ENCODE data around the gene STARD3. TPM values are rescaled to one million over a fixed set of nuclear protein-coding genes. Genes with fewer than 3 reads are reported as not detected.
"Not testable (repeated sequence)": the region's sequence is repeated elsewhere in the genome, so short reads cannot be mapped to it uniquely, and the experiment has no call there.

STARD3 gene
- total RNA-seq, 2 donors from 2014 or later, result 62.7 to 80.6 TPM

- DNase-seq (ENCODE audit: low spot score in 2 of 2) (no peak), ATAC-seq (no peak)
- no peaks in the 10 kb centered on the region for H3K36me3 Mint-ChIP-seq
- H3K9me3 Mint-ChIP-seq, result no peaks in the 10 kb centered on the region
- no peak overlapping the region for H3K27ac Mint-ChIP-seq
Observed at GRCh38 chr17:39701784-39702422, 65.0 kb downstream of the STARD3 start.

- DNase-seq (ENCODE audit: low spot score in 2 of 2), result no peak
- H3K9me3 Mint-ChIP-seq, result no peaks in the 10 kb centered on the region
- peak in 1 of 2 donors; percentile 43 for ATAC-seq
- no peaks in the 10 kb centered on the region for H3K36me3 Mint-ChIP-seq
- H3K27ac Mint-ChIP-seq, result peak overlapping the region in 1 of 2 donors; percentile 16
Observed at GRCh38 chr17:39702901-39703893, 66.3 kb downstream of the STARD3 start.

- H3K36me3 Mint-ChIP-seq, result no peaks in the 10 kb centered on the region
- DNase-seq (ENCODE audit: low spot score in 2 of 2), result no peak
- H3K9me3 Mint-ChIP-seq, result no peaks in the 10 kb centered on the region
- ATAC-seq, result no peak
- H3K27ac Mint-ChIP-seq, result peak overlapping the region in 1 of 2 donors; percentile 16
Observed at GRCh38 chr17:39703913-39704312, 67.0 kb downstream of the STARD3 start.

GRCh38 chr17:39704821-39705551 lies 68.0 kb downstream of the STARD3 start:
- no peak for DNase-seq (ENCODE audit: low spot score in 2 of 2)
- Mint-ChIP-seq H3K36me3 (no peaks in the 10 kb centered on the region), H3K27ac (no peak overlapping the region), H3K9me3 (no peaks in the 10 kb centered on the region)
- ATAC-seq, result no peak

GRCh38 chr17:39705786-39706348 lies 68.9 kb downstream of the STARD3 start:
- Mint-ChIP-seq H3K27ac (no peak overlapping the region), H3K9me3 (no peaks in the 10 kb centered on the region)
- ATAC-seq, result no peak

GRCh38 chr17:39706383-39706782 lies 69.4 kb downstream of the STARD3 start:
- Mint-ChIP-seq H3K27ac (no peak overlapping the region), H3K9me3 (no peaks in the 10 kb centered on the region), H3K36me3 (no peaks in the 10 kb centered on the region)
- ATAC-seq (no peak), DNase-seq (ENCODE audit: low spot score in 2 of 2) (no peak)

More at GRCh38 chr17:39705786-39706348, 68.9 kb downstream of the STARD3 start:
- DNase-seq (ENCODE audit: low spot score in 2 of 2), result no peak
- H3K36me3 Mint-ChIP-seq, result no peaks in the 10 kb centered on the region

GRCh38 chr17:39706921-39707337 lies 70.0 kb downstream of the STARD3 start:
- Mint-ChIP-seq H3K9me3 (no peaks in the 10 kb centered on the region), H3K27ac (peak overlapping the region in 1 of 2 donors; percentile 74), H3K36me3 (no peaks in the 10 kb centered on the region)
- ATAC-seq, result peak; percentile 18 to 38
- no peak for DNase-seq (ENCODE audit: low spot score in 2 of 2)

GRCh38 chr17:39709319-39709997 lies 72.5 kb downstream of the STARD3 start:
- ATAC-seq (no peak), DNase-seq (ENCODE audit: low spot score in 2 of 2) (no peak)
- Mint-ChIP-seq H3K27ac (peak overlapping the region in 1 of 2 donors; percentile 27), H3K9me3 (no peaks in the 10 kb centered on the region), H3K36me3 (no peaks in the 10 kb centered on the region)

GRCh38 chr17:39709998-39710964 lies 73.3 kb downstream of the STARD3 start:
- no peaks in the 10 kb centered on the region for H3K36me3 Mint-ChIP-seq
- DNase-seq (ENCODE audit: low spot score in 2 of 2), result no peak
- peak overlapping the region in 1 of 2 donors; percentile 27 for H3K27ac Mint-ChIP-seq
- H3K9me3 Mint-ChIP-seq, result no peaks in the 10 kb centered on the region
- no peak for ATAC-seq

- H3K9me3 Mint-ChIP-seq; H3K36me3 Mint-ChIP-seq; H3K27ac Mint-ChIP-seq; ATAC-seq; DNase-seq (ENCODE audit: low spot score in 2 of 2): not testable (repeated sequence)
Observed at GRCh38 chr17:39711071-39711470, 74.1 kb downstream of the STARD3 start.

- ATAC-seq, result no peak
- H3K9me3 Mint-ChIP-seq, result no peaks in the 10 kb centered on the region
- H3K27ac Mint-ChIP-seq, result no peak overlapping the region
- no peaks in the 10 kb centered on the region for H3K36me3 Mint-ChIP-seq
- no peak for DNase-seq (ENCODE audit: low spot score in 2 of 2)
Observed at GRCh38 chr17:39711851-39712250, 74.9 kb downstream of the STARD3 start.

Other genes starting within 250 kb of the STARD3 start
- 10 to 100 TPM; 19.5 to 21.5 TPM for gene FBXL20, start 235.5 kb upstream of the STARD3 start, total RNA-seq
- gene MED1, start 185.9 kb upstream of the STARD3 start, total RNA-seq, result 10 to 100 TPM; 63.8 to 65.4 TPM
- 10 to 100 TPM; 68.0 to 80.9 TPM for gene CDK12, start 175.7 kb upstream of the STARD3 start, total RNA-seq
- not detected for gene NEUROD2, start 29.2 kb upstream of the STARD3 start, total RNA-seq
- gene PPP1R1B, start 10.2 kb upstream of the STARD3 start, total RNA-seq, result under 1 TPM in 1 of 2 donors, not detected in 1; 0.16 TPM
- 1 to 10 TPM; 2.3 to 3.0 TPM for gene TCAP, start 28.2 kb downstream of the STARD3 start, total RNA-seq
- under 1 TPM in 1 of 2 donors, not detected in 1; 0.64 TPM for gene PNMT, start 31.3 kb downstream of the STARD3 start, total RNA-seq
- gene PGAP3, start 50.9 kb downstream of the STARD3 start, total RNA-seq, result 10 to 100 TPM in 1 of 2 donors, 1 to 10 TPM in 1; 7.9 to 16.0 TPM
- 1 to 10 TPM; 3.2 to 7.8 TPM for gene ERBB2, start 62.9 kb downstream of the STARD3 start, total RNA-seq
- gene MIEN1, start 93.4 kb downstream of the STARD3 start, total RNA-seq, result 10 to 100 TPM; 32.2 to 41.1 TPM
- gene GRB7, start 100.8 kb downstream of the STARD3 start, total RNA-seq, result 1 to 10 TPM; 3.1 to 3.9 TPM
- gene IKZF3, start 227.2 kb downstream of the STARD3 start, total RNA-seq, result 10 to 100 TPM; 37.6 to 60.8 TPM
- not detected for gene ZPBP2, start 231.1 kb downstream of the STARD3 start, total RNA-seq